HG02798 (cell line): Measurements from ENCODE around the gene LAMB1.
"Not testable (repeated sequence)": the region's sequence is repeated elsewhere in the genome, so short reads cannot be mapped to it uniquely, and the experiment has no call there.

Experiments used
- ATAC-seq: cut with Tn5 transposase; IDR thresholded peaks from one replicate; pipeline ENCODE4 v1.9.1; 2021; ENCODE audit warnings: mild to moderate bottlenecking; ENCODE audit not compliant: unreplicated experiment, poor library complexity

Gene LAMB1

DNA sequence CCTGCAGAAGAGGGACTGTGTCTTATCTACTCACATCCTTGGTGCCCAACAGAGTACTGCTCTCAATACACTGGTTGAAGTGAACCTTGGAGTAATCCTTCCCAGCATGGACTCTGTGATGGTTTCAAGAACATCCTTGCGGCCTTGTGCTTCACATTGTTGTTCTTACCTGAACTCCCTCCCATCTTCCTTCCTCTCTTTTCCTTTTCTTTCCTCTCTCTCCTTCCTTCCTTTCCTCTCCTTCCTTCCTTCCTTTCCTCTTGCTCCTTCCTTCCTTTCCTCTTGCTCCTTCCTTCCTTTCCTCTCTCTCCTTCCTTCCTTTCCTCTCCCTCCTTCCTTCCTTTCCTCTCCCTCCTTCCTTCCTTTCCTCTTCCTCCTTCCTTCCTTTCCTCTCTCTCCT lies 26.3 kb downstream of the LAMB1 start:
- no peak for ATAC-seq

DNA sequence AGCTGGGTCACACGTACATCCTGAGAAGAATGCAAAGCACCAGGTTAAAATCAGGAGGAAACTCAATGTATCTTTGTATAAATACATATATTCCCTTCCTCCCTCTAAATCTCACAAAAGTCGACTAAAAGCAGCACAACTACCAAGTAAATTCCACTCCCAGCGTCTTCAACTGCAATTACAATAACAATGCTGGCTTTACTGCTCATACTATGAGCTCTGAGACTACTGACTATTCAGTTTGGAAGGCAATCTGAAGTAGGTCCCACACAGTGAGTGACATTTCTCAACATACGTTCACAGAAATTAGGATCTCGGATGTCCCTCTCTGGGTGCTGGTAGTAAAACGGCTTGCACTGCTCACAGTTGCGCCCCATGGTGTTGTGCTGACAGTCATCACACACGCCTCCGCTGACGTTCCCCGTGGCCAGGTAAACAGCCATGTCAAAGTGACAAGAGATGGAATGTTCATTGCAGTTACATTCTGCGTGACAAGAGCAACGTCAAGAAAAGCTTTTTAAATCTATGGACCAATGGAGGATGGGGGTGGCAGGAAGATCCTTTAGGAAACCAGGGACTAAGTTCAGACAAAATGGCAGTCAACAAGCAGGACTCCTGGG lies 27.5 kb downstream of the LAMB1 start:
- no peak for ATAC-seq

DNA sequence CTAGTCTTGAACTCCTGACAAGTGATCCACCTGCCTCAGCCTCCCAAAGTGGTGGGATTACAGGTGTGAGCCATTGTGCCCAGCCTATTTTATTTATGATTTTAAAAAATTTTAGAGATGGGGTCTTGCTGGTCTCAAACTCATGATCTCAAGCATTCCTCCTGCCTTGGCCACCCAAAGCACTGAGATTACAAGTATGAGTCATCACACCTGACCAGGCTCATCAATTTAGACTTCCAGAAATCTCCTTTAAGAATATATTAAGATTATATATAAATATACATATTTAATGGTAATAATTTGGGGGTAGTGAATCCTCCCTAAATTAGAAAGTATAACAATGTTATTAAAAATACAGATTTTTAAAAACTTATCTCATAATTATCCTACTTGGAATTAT lies 29.1 kb downstream of the LAMB1 start:
- no peak for ATAC-seq

DNA sequence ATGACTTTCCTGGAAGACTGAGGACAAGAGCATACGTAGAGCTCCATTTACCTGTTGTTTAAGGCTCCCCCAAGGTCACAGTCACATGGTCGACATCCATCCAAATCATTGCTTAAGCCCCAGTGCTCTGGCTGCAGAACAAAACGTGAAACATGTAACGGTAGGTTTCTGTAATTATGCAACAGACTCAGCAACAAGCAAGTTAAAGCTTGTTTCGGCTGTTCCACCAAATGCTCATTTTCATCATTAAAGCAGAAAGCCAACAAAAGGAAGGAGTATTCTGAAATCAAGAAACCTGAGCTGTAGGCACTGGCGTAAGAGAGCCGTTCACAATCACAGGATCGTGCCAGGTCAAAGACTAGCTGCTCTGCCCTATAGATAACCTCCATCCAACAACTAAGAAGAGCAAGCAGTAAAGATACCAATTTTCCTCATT lies 30.0 kb downstream of the LAMB1 start:
- ATAC-seq, result no peak

DNA sequence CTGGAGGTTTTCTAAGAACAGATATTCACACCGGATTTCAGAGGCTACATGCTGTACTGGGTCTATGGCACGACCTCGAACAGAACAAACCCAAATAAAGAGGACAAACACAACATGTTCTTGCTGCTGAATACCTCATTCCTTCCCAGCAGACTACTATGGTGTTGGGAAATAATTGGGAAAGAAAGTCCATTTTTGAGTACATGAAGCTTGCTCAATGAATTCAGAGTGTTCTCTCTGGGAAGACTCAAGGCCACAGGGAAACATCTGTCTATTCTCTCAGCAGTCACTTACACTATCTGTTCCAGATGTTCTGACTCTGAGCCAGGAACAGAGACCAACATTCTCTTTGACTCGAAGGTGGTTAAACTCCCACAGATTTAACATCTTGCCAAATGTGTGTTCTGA lies 30.9 kb downstream of the LAMB1 start:
- no peak for ATAC-seq

DNA sequence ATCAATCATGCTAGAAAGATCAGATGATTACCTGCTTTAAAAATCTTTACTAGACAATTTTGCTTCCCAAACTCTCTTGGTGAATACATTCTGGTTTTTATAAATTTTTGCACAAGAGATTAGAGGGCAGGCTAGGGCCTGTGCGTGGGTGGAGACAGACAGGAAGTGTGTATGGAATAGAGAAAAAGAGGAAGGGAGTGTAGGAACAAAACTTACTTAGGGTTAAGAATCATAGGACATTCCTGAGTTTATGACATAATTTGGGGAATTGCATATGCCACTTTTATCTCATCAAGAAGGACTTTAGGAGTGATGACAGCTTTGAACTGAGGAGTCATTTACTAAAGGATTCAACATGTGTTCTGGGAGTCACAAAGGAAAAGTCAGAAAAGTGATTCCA lies 31.3 kb downstream of the LAMB1 start:
- no peak for ATAC-seq

DNA sequence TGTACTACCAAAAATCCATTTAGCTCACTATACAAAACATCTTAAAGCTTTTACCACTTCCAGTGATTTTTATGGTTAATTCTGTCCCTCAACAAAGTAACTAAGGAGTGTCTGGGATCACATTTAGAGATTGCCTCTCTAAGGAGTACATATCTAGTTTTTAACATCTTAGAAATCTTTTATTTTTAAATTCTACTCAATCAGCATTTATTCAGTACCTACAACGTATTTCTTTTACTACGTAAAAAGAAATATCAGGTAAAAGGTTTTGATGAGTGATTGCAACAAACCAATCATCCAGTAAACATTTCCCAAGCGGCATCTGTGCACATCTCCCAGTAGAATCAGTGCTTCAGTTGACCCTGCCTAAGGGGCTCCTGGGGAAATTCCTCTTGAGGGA lies 31.9 kb downstream of the LAMB1 start:
- no peak for ATAC-seq

DNA sequence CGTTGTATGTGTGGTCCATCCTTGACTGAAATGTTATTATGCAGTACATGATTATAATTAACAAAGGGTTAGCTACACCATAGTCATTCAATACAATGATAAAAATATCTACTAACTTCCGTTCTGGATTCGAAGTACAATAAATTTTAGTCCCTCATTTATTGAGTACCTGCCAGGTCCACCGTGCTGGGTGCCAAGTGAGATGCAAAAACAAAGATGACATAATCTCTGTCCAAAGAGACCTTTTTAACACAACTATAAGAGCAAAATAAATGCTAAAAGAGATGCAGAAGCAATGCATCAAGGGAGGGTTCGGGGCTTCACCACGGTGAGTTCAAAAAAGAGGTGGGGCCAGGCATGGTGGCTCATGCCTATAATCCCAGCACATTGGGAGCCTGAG lies 33.1 kb downstream of the LAMB1 start:
- no peak for ATAC-seq

DNA sequence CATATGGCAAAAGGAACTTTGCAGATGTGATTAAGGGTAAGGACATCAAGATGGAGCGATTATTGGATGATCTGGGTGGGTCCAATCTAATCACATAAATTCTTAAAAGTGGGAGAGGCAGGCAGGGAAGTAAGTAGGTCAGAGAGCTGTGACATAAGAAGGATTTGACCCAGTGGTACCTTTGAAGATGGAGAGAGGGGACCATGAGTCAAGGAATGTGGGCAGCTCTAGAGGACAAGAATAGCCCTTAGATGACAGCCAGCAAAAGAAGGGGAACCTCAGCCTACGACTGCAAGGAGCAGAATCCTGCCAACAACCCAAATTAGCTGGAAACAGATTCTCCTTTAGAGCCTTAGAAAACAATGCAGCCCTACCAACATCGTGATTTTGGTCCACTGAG lies 34.5 kb downstream of the LAMB1 start:
- ATAC-seq, result no peak

DNA sequence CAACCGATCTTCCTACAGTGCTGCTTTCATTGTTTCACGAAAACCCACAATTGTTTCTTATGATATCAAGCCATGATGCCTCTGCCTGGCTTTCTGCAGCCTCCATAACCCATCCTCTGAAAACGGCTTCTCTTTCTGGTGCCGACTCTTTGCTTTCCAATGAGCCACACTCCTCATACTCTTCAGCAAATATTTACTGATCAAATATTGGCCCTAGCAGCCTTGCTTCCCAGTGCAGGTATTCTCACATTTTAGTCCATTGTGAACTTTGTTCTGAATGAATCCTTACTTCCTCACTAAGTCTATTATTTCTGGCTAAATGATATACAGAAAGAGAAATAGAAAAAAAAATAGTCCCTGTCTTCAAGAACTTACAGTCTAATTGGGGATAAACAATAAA lies 35.5 kb downstream of the LAMB1 start:
- ATAC-seq, result no peak

DNA sequence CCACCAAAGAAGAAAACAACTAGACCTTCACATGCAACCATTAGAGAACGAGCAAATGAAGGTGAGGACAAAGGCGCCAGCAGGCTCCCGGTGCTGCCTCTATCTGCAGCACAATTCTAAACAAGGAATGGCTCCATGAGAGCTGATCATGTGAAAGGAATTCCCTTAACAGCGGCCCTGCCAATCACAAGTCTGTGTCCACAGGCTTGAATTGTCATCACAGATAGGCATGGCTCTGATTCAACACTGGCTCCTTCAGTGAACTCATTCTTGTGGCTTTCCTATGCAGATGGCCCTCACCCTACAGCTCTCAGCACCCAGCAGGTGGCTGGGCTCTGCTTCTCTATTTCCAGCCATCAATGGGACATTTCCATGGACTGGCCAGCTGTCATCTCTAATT lies 36.2 kb downstream of the LAMB1 start:
- no peak for ATAC-seq

DNA sequence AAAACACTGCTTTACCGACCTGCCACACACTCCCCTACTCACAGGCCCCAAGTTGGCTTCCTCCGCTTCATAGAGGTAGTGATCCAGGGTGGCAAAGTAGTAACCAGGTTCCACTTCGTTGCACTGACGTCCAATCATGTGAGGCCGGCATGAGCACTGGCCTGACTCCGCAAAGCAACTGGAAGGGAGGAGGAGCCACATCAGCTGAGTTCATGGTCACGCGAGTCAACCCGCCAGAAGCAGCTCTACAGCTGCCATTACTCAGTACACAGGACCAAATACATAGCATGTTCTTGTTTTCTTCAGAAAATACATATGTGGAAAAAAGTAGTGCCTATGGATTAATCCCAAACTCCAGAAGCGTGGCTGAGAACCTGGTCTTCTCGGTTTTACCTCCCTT lies 38.5 kb downstream of the LAMB1 start:
- ATAC-seq, result no peak

DNA sequence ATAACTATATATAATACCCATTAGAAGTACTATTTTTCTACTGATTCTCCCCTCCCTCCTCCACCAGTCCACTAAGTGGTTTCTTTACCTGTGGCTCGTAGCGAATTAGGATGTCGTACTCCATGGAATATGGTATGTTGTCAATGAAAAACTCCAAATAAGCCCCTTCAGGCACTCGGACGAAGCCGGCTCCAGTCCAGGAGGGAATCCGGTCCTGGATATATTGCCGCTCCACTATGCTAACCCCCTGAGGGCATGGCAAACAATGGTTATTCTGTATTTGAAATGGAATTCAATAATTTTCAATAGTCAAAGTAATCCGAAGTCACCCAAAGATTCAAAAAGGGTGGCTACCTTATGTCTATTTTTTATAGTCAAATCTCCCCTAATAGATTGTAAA lies 40.1 kb downstream of the LAMB1 start:
- no peak for ATAC-seq

DNA sequence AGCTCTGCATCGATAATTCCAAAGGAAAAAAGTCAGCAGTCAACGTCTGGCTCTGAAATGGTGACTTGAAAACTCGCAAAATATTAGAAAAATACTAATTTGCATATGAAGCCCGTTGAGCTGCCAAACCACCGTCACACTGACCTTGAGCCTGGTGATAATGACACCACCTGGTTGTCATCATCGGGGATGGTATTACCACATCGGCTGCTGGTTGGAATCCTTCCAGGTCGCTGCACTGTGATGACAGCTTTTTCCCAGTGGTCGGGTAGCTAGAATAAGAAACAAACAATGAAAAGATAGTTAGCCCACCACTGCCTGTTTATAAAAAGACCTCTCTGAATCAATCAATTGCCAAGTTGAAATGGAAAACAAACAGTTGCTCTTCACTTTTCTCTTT lies 41.6 kb downstream of the LAMB1 start:
- ATAC-seq, result no peak

DNA sequence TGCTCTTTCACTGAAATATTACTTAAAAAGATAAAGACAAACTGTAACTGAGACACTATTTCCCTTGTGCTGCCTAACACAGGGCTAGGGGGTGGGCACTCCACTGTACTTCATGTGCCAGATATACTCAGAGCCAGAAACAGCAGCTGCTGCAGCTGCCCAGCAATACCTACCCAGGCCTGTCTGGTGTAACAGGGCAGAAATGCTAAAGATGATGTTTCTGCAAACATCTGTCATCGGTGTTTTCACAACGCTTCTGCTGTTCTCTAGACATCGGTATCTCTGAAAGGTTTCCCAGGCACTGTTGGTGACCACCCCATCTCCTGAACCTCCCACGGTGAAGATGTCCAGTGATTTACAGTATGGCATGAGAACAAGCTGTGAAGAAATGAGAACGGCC lies 42.7 kb downstream of the LAMB1 start:
- no peak for ATAC-seq

DNA sequence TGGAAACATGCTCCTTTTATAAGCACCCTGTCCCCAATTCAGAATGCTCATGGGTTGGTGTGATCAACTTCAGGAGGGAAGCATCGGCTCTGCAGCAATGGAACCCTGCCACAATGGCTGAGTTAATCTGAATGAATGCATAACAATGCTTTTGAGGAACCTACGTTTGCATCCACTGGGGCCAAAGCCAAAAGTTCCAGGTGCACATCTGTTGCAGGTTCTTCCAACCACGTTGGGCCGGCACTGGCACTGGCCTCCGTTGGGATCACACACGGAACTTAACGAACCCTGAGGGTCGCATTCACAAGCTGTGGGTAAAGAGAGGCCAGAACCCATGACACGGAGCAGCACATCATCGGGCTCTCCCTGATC lies 43.4 kb downstream of the LAMB1 start:
- ATAC-seq, result no peak

DNA sequence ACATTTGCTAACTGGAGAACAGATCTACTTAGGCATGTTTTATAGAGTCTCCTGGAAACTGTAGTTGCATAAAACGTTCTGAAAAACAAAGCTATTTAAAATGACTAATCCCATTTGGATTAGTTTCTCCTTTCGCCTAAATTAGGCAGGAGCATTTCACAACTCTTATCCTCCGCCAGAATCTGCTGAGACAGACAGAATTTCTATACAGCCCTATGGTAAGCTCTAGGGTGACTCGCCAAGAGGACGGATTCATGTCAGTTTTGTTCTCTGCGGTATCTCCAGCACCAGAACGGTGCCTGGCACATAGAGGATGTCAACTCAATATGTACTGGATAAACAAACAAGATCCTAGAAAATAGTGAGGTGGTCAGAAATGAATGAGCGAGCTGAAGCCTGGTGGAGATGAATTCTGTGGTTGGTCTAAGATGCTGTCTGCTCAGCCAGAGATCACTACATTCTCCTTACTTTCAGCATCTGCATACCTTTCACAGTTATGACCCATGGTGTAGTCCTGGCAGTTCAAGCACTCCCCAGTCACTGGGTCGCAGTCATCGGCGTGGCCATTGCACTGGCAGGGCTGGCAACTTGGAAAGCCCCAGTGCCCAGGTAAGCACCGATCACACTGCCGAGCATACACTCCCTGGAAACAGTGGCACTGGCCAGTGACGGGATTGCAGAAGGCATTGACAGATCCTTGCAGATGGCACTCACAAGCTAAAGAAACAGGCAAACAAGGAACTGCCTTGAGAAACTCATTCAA lies 44.0 kb downstream of the LAMB1 start:
- ATAC-seq, result no peak

DNA sequence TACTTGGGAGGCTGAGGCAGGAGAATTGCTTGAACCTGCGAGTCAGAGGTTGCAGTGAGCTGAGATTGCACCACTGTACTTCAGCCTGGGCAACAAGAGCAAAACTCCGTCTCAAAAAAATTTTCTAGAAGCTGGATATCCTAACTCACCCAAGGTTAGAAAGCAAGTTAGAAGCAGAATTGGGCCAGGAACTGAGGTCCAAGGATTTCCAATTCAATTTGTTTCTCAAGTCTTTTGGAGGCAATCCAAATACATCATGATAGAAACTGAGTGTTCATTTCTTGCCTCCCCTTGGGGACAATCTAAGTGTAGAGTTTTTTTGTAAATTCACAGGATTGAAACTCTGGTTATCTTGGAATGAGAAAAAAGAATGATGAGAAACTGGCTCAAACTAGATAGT lies 45.5 kb downstream of the LAMB1 start:
- no peak for ATAC-seq

DNA sequence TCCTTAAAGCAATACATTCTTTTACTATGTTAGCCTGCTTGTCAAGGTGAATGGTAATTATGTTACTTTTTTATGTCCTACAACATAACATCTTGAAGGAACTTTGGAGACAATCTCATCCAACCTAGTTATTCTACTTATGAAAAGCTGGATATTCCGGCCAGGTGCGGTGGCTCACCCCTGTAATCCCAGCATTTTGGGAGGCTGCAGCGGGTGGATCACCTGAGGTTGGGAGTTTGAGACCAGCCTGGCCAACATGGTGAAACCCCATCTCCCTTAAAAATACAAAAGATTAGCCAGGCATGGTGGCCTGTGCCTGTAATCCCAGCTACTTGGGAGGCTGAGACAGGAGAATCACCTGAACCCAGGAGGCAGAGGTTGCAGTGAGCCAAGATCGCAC lies 46.0 kb downstream of the LAMB1 start:
- ATAC-seq, result not testable (repeated sequence)

DNA sequence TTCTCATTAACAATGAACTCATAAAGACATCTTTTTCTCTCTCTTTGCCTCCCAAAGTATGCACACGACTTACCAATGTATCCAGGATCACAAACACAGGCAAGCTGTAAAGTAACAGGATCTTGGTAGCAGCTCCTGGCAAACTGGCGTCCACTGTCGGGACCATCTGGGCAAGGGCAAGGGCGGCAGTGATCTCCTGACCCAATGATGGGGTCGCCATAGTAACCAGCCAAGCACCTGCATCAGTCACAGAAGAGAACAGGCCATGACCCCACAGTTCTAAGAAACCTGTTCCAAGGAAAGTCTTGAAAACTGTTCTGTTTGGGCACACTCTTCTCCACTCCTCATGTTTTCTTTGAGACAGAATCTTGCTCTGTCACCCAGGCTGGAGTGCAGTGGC lies 47.6 kb downstream of the LAMB1 start:
- ATAC-seq, result no peak

DNA sequence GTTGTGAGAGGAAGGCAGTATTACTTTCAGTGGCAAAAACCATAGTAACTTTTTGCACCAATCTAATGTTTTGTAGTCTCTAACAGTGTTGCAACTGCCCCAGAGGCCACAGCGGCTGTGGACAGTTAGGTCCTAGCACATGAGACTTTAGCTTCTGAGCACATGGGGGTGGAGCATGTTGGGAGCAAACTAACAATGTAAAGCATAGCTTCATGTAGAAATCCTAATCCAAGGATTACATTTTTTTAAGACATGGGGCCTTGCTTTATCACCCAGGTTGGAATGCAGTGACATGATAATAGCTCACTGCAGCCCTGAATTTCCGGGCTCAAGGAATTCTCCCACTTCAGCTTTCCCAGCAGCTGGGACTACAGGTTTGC lies 49.0 kb downstream of the LAMB1 start:
- ATAC-seq, result no peak

DNA sequence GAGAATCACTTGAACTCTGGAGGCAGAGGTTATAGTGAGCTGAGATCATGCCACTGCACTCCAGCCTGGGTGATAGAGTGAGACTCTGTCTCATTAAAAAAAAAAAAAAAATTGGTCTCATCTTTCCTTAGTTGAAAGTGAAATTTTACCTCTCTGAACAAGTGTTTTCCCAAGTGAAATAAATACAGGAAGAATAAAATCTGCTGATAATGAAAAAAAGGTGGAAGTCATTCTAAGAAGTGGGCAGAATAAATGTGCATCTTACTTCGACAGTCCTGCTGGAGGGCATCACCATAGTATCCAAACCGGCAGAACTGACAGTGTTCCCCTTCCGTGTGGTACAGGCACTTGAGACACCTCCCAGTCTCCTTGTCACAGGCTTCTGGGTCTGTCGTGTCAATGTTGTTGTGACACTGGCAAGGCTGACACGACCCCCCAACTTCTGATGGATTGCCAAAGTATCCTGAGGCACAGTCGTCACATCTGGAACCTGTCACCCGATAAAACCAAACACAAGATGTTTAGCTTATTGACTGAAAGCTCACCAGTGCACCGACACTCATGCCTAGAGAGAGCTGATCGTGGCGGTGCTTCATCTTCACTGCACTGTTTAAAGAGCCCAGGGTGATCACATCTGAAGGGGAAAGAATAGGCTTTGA lies 49.6 kb downstream of the LAMB1 start:
- ATAC-seq, result no peak
